ENCODE data around the gene ABLIM1. TPM values are rescaled to one million over a fixed set of nuclear protein-coding genes. Genes with fewer than 3 reads are reported as not detected.

ABLIM1 gene
- total and polyA plus RNA-seq, 4 donors: 13.6 to 117 (median 35.1) TPM

DNA sequence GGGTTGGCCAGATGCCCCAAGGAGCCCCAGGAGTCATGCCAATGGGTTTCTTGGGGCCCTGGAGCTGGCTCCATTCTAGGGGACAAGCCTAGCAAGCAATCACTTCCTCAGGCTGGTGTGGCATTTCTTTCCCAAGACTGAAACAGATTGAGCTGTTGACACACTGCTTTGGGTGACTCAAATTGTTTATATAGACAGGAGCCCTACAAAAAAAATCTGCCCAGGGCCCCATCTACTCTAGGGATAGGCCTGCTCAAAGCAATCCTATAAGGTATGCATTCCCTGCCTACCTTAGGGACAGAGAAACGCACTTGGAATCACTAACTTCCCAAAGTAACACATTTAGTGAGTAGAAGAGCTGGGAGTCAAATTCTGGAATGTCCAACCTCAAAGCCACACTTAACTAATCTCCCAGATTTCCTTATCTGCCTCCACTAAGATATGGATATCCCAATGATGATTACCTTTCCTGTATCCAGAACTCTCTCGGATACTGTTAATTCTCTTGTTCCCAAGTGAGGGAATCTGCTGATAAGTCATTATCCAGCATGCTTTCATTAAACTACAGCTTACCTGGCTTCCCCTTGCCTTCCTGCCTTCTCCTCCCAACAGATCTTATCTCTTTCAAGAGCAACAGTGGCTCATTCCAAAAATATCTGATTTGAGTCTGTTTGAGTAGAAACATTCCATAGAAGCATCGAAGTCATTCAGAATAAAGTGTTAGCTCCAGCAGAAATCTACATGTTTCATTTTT is 3.1 kb downstream of the ABLIM1 start:
- Histone ChIP-seq H3K4me3 (ENCODE audit: low read length in 2 of 2) (no peak overlapping the region), H3K36me3 (ENCODE audit: control insufficient read depth in 1 of 2, insufficient read depth in 2 of 2, low read length in 1 of 2) (no peaks in the 10 kb centered on the region), H3K9me3 (ENCODE audit: control insufficient read depth, low read length) (no peaks in the 10 kb centered on the region), H3K27me3 (ENCODE audit: control insufficient read depth in 1 of 2, insufficient read depth in 2 of 2, low read length in 1 of 2) (no peaks in the 10 kb centered on the region), H3K4me1 (ENCODE audit: control insufficient read depth in 1 of 2, insufficient read depth in 2 of 2, low read length in 2 of 2) (no peaks in the 10 kb centered on the region), H3K27ac (ENCODE audit: low read depth in 1 of 2, low read length in 2 of 2) (no peak overlapping the region)
- ATAC-seq (ENCODE audit: low FRiP score) (no peak), DNase-seq (no peak)
- WGBS, 2 donors: 73 to 81% methylated on average over 3 of the region's 3 CpGs
- intact Hi-C loops (cut with DNase I): no loop called here

DNA sequence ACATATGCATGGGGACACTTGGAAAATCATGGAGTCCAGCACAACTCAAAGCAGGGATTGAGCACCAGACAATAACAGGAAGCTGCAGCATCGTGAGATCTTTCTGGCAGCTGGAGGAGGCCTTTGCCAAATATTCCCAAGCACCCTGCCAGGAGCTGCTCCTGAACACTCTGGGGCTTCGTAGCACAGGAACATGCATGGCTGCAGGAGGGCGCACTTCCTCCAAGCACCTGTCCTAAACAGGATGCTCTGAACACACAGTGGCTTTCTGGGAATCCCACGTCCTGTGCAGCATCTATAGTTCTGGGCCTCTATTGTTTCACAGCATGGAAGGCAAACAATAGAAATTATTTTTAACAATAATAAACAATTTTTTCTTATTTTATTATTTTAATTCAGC is 4.1 kb downstream of the ABLIM1 start:
- Histone ChIP-seq H3K27ac (ENCODE audit: low read depth in 1 of 2, low read length in 2 of 2) (no peak overlapping the region), H3K9me3 (ENCODE audit: control insufficient read depth, low read length) (no peaks in the 10 kb centered on the region), H3K4me1 (ENCODE audit: control insufficient read depth in 1 of 2, insufficient read depth in 2 of 2, low read length in 2 of 2) (no peaks in the 10 kb centered on the region), H3K36me3 (ENCODE audit: control insufficient read depth in 1 of 2, insufficient read depth in 2 of 2, low read length in 1 of 2) (no peaks in the 10 kb centered on the region), H3K4me3 (ENCODE audit: low read length in 2 of 2) (no peak overlapping the region), H3K27me3 (ENCODE audit: control insufficient read depth in 1 of 2, insufficient read depth in 2 of 2, low read length in 1 of 2) (no peaks in the 10 kb centered on the region)
- intact Hi-C loops (cut with DNase I): no loop called here
- DNase-seq (no peak), ATAC-seq (ENCODE audit: low FRiP score) (no peak)
- WGBS, 2 donors: 61 to 62% methylated on average over 4 of the region's 4 CpGs

DNA sequence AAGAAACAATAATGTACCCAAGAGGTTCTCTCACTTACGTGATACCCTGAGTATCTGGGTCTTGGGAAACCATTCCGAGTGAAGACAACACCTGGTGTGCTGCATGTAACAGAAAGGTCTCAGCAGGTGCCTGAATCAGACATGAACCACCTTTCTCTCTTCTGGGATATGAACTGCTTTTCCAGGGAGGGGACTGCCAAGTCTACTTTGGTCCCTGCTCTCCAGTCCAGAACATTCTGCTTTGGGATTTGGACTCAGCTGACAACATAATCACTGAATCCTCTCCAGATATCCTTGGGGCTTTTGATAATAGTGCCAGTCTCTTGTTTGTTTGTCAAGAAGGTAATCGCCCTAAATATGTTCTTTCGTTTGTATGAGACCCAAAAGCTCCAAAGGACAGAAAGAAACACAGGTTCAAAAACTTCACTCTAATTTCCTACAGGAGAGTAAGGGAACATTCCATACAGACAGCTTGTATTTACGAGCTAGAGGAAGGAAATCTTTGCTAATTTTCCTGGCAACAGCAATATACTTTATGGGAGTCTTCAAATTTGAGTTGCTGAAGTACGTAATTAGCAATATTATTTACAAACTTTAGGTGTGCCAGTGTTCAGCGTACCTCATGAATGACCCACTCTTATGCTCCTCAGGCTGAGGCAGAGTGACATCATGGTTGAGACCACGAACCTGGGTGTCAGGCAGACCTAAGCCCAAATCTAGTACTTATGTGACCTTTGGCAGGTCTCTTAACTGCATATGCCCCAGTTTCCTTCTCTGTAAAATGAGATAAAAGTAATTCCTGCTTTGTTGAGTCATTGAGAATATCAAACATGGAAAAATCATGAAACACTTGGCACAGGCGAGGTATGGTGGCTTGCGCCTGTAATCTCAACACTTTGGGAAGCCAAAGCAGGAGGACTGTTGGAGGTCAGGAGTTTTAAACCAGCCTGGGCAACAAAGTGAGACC is 5.4 kb downstream of the ABLIM1 start:
- Histone ChIP-seq H3K27me3 (ENCODE audit: control insufficient read depth in 1 of 2, insufficient read depth in 2 of 2, low read length in 1 of 2) (no peaks in the 10 kb centered on the region), H3K36me3 (ENCODE audit: control insufficient read depth in 1 of 2, insufficient read depth in 2 of 2, low read length in 1 of 2) (no peaks in the 10 kb centered on the region), H3K27ac (ENCODE audit: low read depth in 1 of 2, low read length in 2 of 2) (no peak overlapping the region), H3K4me1 (ENCODE audit: control insufficient read depth in 1 of 2, insufficient read depth in 2 of 2, low read length in 2 of 2) (no peaks in the 10 kb centered on the region), H3K9me3 (ENCODE audit: control insufficient read depth, low read length) (no peaks in the 10 kb centered on the region), H3K4me3 (ENCODE audit: low read length in 2 of 2) (no peak overlapping the region)
- no peak for DNase-seq
- peak; percentile 45 for ATAC-seq (ENCODE audit: low FRiP score)
- WGBS, 2 donors: 84 to 85% methylated on average over 10 of the region's 10 CpGs
- intact Hi-C loops (cut with DNase I): no loop called here

DNA sequence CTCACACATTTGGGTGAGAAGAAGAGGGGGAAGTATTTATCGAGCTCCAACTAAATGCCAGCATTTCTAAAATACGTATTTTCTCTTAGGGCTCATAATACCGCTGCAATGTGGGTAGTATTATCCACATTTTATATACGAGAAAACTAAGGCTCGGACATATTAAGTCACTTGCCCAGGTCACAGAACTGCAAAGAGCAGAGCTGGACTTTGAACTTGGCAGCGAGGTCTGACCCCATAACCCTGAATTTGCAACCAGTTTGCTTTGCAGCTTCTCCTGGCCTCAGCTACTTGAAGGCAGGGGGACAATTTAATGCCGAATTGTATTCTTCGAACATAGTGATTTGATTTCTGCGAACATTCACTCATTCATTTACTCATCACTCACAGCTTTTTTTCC is 7.2 kb downstream of the ABLIM1 start:
- ATAC-seq (ENCODE audit: low FRiP score) (no peak), DNase-seq (no peak)
- H3K4me1 ChIP-seq (ENCODE audit: control insufficient read depth in 1 of 2, insufficient read depth in 2 of 2, low read length in 2 of 2): no peaks in the 10 kb centered on the region
- H3K4me3 ChIP-seq (ENCODE audit: low read length in 2 of 2): no peak overlapping the region
- intact Hi-C loops (cut with DNase I): no loop called here
- no peak overlapping the region for H3K27ac ChIP-seq (ENCODE audit: low read depth in 1 of 2, low read length in 2 of 2)
- 95 to 97% methylated on average over 9 of the region's 9 CpGs for WGBS, 2 donors
- no peaks in the 10 kb centered on the region for H3K36me3 ChIP-seq (ENCODE audit: control insufficient read depth in 1 of 2, insufficient read depth in 2 of 2, low read length in 1 of 2)
- no peaks in the 10 kb centered on the region for H3K27me3 ChIP-seq (ENCODE audit: control insufficient read depth in 1 of 2, insufficient read depth in 2 of 2, low read length in 1 of 2)
- H3K9me3 ChIP-seq (ENCODE audit: control insufficient read depth, low read length): no peaks in the 10 kb centered on the region

DNA sequence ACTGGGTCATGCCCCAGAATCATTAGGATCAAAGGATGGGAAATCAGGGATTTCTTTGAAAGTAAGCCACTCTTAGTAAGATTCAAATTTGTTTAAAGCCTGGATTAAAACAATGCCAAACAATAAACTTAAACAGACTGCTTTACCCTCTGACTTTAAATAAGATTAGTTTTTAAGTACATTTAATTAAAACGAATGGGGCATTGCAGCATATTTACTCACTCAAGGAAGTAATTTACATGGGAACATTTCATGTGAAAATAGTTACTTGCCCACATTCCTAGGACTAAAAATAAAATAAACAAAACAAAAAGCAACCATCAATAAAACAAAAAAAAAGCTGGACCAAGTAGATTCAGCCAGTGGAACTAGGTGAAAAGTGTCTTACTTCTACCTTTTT is 7.8 kb downstream of the ABLIM1 start:
- intact Hi-C loops (cut with DNase I): no loop called here
- ATAC-seq (ENCODE audit: low FRiP score): no peak
- H3K4me1 ChIP-seq (ENCODE audit: control insufficient read depth in 1 of 2, insufficient read depth in 2 of 2, low read length in 2 of 2): no peaks in the 10 kb centered on the region
- no peak overlapping the region for H3K27ac ChIP-seq (ENCODE audit: low read depth in 1 of 2, low read length in 2 of 2)
- no peak for DNase-seq
- 60 to 61% methylated on average over 1 of the region's 1 CpG for WGBS, 2 donors
- H3K36me3 ChIP-seq (ENCODE audit: control insufficient read depth in 1 of 2, insufficient read depth in 2 of 2, low read length in 1 of 2): no peaks in the 10 kb centered on the region
- H3K27me3 ChIP-seq (ENCODE audit: control insufficient read depth in 1 of 2, insufficient read depth in 2 of 2, low read length in 1 of 2): no peaks in the 10 kb centered on the region
- no peak overlapping the region for H3K4me3 ChIP-seq (ENCODE audit: low read length in 2 of 2)
- H3K9me3 ChIP-seq (ENCODE audit: control insufficient read depth, low read length): no peaks in the 10 kb centered on the region

DNA sequence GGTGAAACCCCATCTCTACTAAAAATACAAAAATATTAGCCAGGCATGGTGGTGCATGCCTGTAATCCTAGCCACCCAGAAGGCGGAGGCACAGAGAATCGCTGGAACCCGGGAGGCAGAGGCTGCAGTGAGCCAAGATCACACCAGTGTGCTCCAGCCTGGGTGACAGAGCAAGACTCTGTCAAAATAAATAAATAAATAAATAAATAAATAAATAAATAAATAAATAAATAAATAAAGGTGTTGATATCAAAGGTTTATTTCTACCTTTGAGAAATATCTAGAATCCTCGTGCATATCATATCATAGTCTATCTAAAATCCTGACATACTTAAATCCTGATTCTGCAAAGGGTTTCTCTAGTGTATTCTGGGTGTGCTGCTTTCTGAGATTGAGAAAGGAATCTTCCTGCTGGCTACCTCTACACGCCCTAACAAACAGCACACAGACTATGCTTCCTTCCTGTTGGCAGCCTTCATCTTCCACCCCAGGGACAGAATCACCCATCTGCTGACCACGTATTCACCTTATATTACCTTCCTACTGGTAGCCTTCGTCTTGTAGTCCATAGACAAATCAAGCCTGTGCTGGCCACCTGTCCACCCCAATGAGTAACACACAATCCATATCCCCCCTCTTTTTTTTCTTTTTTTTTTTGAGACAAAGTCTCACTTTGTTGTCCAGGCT is 8.7 kb downstream of the ABLIM1 start:
- WGBS, 2 donors: 94% methylated on average over 7 of the region's 7 CpGs
- Histone ChIP-seq H3K27ac (ENCODE audit: low read depth in 1 of 2, low read length in 2 of 2) (no peak overlapping the region), H3K9me3 (ENCODE audit: control insufficient read depth, low read length) (no peaks in the 10 kb centered on the region), H3K4me1 (ENCODE audit: control insufficient read depth in 1 of 2, insufficient read depth in 2 of 2, low read length in 2 of 2) (no peaks in the 10 kb centered on the region), H3K27me3 (ENCODE audit: control insufficient read depth in 1 of 2, insufficient read depth in 2 of 2, low read length in 1 of 2) (no peaks in the 10 kb centered on the region), H3K4me3 (ENCODE audit: low read length in 2 of 2) (no peak overlapping the region), H3K36me3 (ENCODE audit: control insufficient read depth in 1 of 2, insufficient read depth in 2 of 2, low read length in 1 of 2) (no peaks in the 10 kb centered on the region)
- intact Hi-C loops (cut with DNase I): no loop called here
- DNase-seq (no peak), ATAC-seq (ENCODE audit: low FRiP score) (no peak)

DNA sequence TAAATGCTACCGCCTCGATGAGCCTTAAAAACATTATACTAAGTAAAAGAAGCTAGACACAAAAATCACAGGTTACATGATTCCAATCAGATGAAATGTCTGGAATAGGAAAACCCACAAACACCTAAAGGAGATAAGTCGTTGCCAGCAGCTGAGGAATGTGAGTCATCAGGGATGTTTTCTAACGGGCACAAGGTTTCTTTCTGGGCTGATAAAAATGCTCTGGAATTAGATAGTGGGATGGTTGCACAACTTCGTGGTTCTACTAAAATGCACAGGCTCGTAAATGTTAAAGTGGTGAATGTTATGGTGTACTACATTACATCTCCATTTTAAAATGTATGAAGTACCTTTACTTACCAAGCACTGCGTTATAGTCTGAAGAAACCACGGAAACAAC is 9.7 kb downstream of the ABLIM1 start:
- no peaks in the 10 kb centered on the region for H3K36me3 ChIP-seq (ENCODE audit: control insufficient read depth in 1 of 2, insufficient read depth in 2 of 2, low read length in 1 of 2)
- no peak for DNase-seq
- no peak for ATAC-seq (ENCODE audit: low FRiP score)
- H3K27me3 ChIP-seq (ENCODE audit: control insufficient read depth in 1 of 2, insufficient read depth in 2 of 2, low read length in 1 of 2): no peaks in the 10 kb centered on the region
- intact Hi-C loops (cut with DNase I): no loop called here
- no peaks in the 10 kb centered on the region for H3K4me1 ChIP-seq (ENCODE audit: control insufficient read depth in 1 of 2, insufficient read depth in 2 of 2, low read length in 2 of 2)
- 68 to 72% methylated on average over 8 of the region's 8 CpGs for WGBS, 2 donors
- H3K4me3 ChIP-seq (ENCODE audit: low read length in 2 of 2): no peak overlapping the region
- H3K9me3 ChIP-seq (ENCODE audit: control insufficient read depth, low read length): no peaks in the 10 kb centered on the region
- no peak overlapping the region for H3K27ac ChIP-seq (ENCODE audit: low read depth in 1 of 2, low read length in 2 of 2)

DNA sequence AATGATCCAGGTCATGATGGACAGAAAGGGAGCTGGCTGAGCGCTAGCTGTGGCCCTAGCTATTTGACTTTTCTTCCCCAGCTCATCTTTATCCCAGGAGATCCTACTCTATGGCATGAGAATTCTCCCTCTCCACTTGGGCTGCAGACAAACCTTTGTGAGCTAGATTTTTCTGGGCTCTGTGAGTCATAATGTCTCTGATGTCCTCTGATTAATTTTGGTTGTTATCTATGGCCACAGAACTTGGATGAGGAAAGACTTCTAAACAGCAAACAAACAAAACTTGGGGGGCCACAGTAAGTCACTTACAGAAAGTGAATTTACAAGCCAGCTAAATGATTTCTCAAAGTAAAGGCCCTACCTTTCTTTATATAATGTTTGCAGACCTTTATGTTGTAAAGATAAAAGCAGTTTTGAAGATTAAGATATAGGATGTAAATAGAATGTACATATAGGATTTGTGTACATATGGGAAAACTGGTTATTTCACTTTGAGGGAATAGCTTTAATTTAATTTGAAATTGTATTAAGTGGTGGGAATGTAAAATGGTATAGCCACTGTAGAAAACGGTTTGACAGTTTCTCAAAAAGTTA is 10.4 kb downstream of the ABLIM1 start:
- Histone ChIP-seq H3K27ac (ENCODE audit: low read depth in 1 of 2, low read length in 2 of 2) (no peak overlapping the region), H3K36me3 (ENCODE audit: control insufficient read depth in 1 of 2, insufficient read depth in 2 of 2, low read length in 1 of 2) (no peaks in the 10 kb centered on the region), H3K27me3 (ENCODE audit: control insufficient read depth in 1 of 2, insufficient read depth in 2 of 2, low read length in 1 of 2) (no peaks in the 10 kb centered on the region), H3K9me3 (ENCODE audit: control insufficient read depth, low read length) (no peaks in the 10 kb centered on the region), H3K4me3 (ENCODE audit: low read length in 2 of 2) (no peak overlapping the region), H3K4me1 (ENCODE audit: control insufficient read depth in 1 of 2, insufficient read depth in 2 of 2, low read length in 2 of 2) (no peaks in the 10 kb centered on the region)
- intact Hi-C loops (cut with DNase I): no loop called here
- WGBS, 2 donors: 92 to 94% methylated on average over 2 of the region's 2 CpGs
- no peak for DNase-seq
- no peak for ATAC-seq (ENCODE audit: low FRiP score)

Data from aorta (tissue), 5 donors.